Stimulated activated CD8-positive, alpha-beta memory T cell treated with anti-CD3 and anti-CD28 coated beads, Interleukin-7, amount 100 ng/mL, for 4 hours (primary cell): ENCODE results near the gene PQBP1.

Experiments
- DNase-seq, 2 donors: peaks; one replicate each; pipeline ENCODE4 v3.0.0-alpha.2; 2020; ENCODE audit warnings: low read depth in 2 of 2

PQBP1 gene

GRCh38 chrX:48902135-48902534 is 4.4 kb downstream of the PQBP1 start:
- DNase-seq = no peak

- no peak for DNase-seq
Observed at GRCh38 chrX:48902776-48903175, 5.0 kb downstream of the PQBP1 start.

GRCh38 chrX:48903290-48903689 is 5.6 kb downstream of the PQBP1 start:
- DNase-seq = no peak

DNA sequence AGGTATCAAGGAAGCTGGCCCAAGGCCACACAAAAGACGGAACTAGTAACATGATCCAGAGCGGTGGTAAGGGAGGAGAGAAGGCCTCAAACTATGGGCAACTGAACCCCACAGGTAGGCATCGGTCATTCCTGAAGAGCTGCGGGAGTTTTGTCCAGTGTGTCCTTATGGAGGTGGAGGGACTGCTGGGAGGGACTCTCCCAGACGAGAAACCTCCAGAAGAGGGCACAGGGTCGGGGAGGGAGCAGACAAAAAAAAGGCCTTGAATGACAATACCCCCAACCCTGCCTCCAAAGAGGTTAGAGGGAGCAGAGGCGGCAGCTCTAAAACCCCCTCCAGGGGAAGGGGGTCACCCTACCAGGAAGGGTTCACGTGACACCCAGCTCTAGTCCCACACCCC is 6.5 kb downstream of the PQBP1 start:
- no peak for DNase-seq

- DNase-seq = no peak
Observed at GRCh38 chrX:48904626-48905025, 6.9 kb downstream of the PQBP1 start.

DNA sequence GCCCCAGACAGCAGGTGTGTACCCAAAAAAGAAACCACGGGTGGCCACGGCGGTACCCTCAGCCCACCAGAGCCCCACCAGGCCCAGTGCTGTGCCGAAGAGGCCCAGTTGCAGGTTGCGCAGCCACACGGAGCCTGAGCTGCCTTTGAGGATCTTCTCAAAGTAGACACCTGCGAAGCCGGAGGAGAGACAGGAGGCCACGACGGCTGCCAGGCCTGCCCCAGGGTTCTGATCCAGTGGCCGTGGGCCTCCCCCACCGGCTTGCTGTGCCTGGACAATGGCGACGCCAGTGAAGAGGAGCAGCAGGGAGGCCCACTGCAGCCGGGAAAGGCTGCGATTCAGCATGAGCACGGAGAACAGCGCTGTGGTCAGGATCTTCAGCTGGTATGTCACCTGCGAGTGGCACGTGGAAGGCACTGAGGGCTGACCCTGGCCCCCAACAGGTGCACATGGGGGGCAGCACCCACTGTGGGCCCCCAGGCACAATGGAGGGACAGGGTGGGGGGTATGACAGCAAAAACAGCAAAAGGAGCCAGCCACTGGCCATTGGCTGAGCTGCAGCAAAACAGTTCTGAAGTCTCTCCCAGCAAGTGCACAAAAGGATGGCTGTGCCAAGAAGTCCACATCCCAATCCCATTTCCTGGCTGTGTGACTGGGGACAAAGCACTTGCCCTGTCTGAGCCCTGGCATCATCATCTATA is 7.5 kb downstream of the PQBP1 start:
- no peak for DNase-seq

DNA sequence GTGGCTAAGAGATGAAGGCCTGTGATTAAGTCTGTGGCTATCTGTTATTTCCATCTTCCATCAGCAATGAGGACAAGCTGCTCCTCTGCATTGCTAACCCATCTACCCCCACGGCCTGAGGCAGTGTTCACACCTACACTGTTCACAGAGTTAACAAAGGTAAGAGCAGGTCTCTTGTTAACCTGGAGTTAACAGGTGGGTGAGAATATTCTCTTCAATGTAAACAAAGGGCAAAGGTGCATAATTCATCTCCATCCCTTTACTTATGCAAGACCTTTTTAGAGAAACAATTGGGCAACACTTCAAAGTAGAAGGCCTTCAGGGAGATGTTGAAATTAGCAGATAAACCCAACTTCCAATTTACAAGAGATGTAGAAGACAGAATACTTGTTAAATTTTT is 10.9 kb downstream of the PQBP1 start:
- DNase-seq = no peak

GRCh38 chrX:48909703-48910294 is 12.1 kb downstream of the PQBP1 start:
- no peak for DNase-seq

DNA sequence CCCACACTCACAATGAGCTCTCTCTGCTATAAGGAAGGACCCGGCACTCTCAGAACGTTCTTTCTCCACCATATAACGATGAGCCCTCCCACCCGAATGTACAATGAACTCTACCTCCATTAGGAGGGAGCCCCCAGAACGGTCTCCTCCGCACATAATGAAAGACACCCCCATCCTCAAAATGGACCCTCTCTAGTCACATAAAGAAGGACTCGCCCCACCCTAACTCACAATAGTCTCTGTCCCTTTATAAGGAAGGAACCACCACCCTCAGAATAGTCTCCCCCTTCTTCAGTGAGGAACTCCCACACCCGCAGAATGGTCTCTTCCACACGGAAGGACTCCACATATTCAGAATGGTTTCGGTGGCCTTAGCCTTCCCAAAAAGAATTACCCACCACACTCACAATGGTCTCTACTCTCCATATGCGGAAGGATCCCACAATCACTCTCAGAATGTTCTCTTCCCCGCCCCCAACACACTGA is 13.2 kb downstream of the PQBP1 start:
- DNase-seq = no peak

DNA sequence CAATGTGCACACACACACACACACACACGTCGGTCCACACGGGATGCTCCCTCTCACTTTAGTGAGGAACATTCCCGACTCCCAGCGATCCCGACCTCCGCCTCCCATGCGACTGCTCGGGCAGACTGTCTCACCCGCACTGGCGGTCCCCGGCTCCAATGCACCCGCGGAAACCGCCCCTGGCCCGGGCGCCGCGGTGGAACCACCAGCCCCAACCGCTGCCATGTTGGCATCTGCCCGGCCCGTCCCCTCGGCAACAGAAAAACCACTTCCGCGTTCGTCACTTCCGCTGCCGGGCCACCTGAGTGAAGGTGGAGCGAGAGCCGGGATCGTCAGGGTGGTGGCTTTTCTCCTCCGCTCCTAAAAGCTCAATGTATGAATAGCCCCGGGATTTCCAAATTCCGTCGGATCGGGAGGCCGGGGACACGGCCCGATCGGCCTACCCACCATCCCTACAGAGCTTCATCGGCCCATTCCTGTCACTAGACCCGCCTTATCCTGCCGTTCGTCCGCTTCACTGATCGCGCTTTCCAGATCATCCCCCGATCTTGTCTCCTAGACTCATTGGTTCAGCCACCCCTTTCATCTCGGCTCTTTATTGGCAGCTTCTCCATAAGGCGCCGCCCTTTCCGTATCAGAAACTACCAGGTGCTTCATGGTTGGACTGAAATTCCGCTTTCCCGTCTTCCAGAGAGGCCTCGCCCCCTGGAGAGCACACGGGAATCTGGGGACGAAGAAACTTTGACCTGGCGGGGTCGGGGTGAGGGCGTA is 13.9 kb downstream of the PQBP1 start, which contains the start of gene SLC35A2:
TSS of gene SLC35A2 (minus strand) at position 235 of the 771 bp plus-strand sequence. CDS start at position 225, 10 bp downstream.
- peak; percentile 72 to 76 for DNase-seq

DNA sequence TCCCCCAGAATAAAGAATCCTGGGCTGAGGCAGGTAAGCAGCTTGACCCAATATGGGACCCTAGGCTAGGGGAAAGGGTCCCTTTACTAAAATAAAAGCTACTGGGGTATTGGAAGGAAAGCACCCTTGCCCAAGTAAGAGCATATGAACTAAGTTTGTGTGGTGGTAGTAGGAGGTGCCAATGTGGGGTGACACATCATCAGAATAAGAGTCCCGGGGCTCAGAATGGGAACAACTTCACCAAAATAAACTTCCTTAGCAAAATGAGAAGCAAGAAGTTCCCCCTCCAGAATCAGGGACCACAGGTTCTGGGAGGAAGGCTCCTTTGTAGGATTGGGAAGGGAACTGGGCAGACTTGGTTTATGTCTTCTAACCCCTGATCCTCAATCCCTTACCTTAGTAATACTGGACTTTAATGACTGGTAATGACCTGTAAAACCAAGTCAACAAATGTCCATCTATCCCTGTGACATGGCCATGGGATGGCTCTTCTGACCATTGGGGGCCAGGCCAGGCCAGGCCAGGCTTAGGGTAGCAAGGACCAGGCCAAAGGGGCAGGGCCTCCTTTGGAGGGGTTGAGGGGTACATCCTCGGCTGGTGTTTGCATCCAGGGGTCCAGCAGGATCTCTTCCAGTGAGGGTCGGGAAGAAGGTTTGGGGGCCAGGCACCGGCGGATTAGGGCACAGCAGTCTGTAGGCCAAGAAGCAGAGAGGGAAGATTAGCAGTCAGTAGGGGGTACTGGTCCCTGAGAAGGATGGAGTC is 16.1 kb downstream of the PQBP1 start:
- no peak for DNase-seq

DNA sequence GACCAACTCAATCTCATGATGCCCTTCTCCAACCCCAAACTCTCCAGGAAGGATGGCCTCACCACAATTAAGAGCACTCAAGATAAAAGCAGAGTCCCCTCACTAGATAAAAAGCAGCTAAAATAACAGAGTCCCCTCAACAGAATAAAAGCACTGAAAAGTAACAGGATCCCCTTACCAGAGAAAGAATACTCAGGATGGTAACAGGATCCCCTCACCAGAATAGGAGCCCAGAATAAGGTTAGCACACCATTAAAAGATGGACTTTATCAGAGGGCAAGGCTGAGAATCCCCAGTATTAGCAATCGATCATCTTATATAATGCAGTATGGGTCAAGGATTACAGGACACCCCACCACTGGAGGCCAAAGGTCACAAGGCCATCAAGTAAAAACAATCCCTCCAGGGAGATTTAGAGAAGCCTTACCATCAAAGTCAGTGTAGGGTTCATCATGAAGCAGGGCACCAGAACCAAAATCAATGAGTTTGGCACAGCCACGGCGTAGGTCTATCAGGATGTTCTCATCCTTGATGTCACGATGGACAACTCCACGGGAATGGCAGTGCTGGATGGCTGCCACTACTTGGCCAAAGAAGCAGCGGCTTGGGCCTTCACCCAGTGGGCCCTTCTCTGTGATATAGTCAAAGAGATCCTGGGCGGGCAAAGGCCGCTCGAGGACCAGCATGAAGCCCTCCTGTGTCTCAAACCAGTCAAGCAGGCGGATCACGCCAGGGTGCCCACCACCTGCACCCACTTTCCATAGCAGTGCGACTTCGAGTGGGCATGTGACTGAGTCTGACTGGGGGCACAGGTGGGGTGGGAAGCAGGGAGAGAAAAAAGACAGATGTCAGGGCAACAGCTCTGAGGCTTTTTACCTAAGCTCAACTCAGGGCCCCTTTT is 17.1 kb downstream of the PQBP1 start:
- DNase-seq = no peak

DNA sequence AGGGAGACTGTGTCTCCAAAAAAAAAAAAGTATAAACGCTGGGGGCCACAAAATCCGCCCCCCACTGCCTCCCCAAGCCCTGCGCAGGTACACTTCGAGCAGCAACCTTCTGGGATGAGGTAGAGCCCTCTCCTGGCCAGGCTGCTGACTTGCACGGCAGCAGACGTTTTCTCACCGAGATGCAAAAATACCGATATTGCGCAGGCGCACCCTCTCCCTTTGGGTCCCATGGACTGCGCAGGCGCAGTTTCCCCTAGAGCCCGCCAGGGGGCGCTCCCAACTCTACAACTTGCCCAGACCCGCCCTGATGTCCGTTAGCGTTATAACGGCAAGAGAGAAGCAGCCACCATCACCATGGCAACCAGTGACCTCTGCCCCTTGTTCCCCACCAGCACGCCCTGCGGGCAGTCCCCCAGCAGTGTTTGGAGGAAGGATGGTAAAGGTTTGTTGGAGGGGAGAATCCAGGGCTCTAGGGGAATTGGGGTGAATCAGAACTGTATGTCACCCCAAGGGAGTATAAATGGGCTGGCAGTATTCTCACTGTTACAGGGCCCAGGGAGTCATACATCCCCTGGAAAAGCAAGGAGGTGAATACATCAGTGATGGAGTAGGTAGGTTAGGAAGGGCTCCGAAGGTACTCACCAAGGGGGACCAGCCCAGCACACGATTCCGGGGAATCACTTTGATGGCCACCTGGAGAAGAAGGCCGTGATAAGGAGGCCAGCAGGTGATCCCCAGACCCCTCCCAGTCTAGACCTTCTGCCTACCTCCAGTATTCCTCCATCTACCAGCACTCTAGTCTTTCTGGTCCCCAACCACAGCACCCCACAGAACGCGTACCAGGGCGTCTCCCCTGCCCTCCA is 19.6 kb downstream of the PQBP1 start:
- DNase-seq = peak; percentile 78 to 79

- no peak for DNase-seq
Observed at GRCh38 chrX:48918301-48918642, 20.5 kb downstream of the PQBP1 start.

DNA sequence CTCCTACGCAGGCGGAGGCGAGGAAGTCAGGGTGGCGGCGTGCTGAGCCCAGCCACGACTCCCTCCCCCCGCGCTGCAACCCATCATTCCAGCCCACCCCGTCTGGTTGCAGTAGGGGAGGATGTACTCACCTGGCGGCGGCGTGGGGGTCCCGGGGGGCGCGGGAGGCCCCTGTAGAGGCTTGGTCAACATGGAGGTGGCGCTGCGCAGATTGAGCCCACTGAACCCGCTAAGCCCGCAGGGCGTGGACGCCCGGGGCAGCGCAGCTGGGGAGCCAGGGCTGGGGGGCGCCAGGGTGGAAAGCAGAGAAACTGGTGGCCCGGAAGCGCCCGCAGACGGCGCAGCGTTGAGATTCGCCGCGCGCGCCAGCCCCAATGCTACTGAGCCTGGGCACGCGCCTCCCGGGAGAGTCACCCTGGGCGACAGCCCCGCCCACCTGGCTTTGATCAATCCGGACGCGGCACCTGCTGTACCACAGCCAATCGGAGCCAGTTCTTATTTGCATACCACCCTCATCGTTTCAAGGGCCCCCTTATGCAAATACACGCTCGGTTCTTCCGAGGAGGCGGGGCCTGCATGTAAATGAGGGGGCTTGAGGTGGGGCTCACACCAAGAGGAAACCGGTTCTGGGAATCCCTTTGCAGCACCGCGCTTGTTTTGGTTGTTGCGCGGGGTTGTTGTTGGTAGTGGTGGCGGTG is 21.1 kb downstream of the PQBP1 start, which contains the start of gene PIM2:
TSS of gene PIM2 (minus strand) at position 382 of the 698 bp plus-strand sequence. CDS start at position 192, 190 bp downstream.
- DNase-seq = peak; percentile 88

GRCh38 chrX:48919360-48919841 is 21.7 kb downstream of the PQBP1 start:
- DNase-seq = no peak

- DNase-seq = no peak
Observed at GRCh38 chrX:48919947-48920717, 22.4 kb downstream of the PQBP1 start.

GRCh38 chrX:48920718-48921104 is 23.0 kb downstream of the PQBP1 start:
- DNase-seq = no peak
